Measurements from ENCODE around the gene TRIP11. TPM values are rescaled to one million over a fixed set of nuclear protein-coding genes. Genes with fewer than 3 reads are reported as not detected.
"Not testable (repeated sequence)": the region's sequence is repeated elsewhere in the genome, so short reads cannot be mapped to it uniquely, and the experiment has no call there.

The TRIP11 gene
- 8.8 and 12.4 TPM in 2 replicates for total RNA-seq (2014; rRNA removed; shearing (Covaris generic))

GRCh38 chr14:92039719-92040430 lies at the start of gene TRIP11:
Gene TRIP11 (minus strand): TSS chr14:92040059. CDS start chr14:92039685, 374 bp downstream.
- in situ Hi-C loops (cut with HindIII; ENCODE audit: low sequenced_read_pairs): no loop called here
- peak; percentile 92 for DNase-seq (ENCODE audit: low spot score)

- in situ Hi-C loops (cut with HindIII; ENCODE audit: low sequenced_read_pairs): no loop called here
- DNase-seq (ENCODE audit: low spot score): no peak
Observed at GRCh38 chr14:92088494-92088893, 48.6 kb upstream of the TRIP11 start.

GRCh38 chr14:92074555-92074954 lies 34.7 kb upstream of the TRIP11 start:
- DNase-seq (ENCODE audit: low spot score): no peak
- in situ Hi-C loops (cut with HindIII; ENCODE audit: low sequenced_read_pairs): no loop called here

GRCh38 chr14:92058006-92058917 lies 18.4 kb upstream of the TRIP11 start:
- no peak for DNase-seq (ENCODE audit: low spot score)
- in situ Hi-C loops (cut with HindIII; ENCODE audit: low sequenced_read_pairs): no loop called here

- in situ Hi-C loops (cut with HindIII; ENCODE audit: low sequenced_read_pairs): no loop called here
- DNase-seq (ENCODE audit: low spot score): no peak
Observed at GRCh38 chr14:92049781-92050180, 9.9 kb upstream of the TRIP11 start.

GRCh38 chr14:92049221-92049620 lies 9.4 kb upstream of the TRIP11 start:
- in situ Hi-C loops (cut with HindIII; ENCODE audit: low sequenced_read_pairs); DNase-seq (ENCODE audit: low spot score): not testable (repeated sequence)

- in situ Hi-C loops (cut with HindIII; ENCODE audit: low sequenced_read_pairs); DNase-seq (ENCODE audit: low spot score): not testable (repeated sequence)
Observed at GRCh38 chr14:92045904-92046303, 6.0 kb upstream of the TRIP11 start.

- in situ Hi-C loops (cut with HindIII; ENCODE audit: low sequenced_read_pairs); DNase-seq (ENCODE audit: low spot score): not testable (repeated sequence)
Observed at GRCh38 chr14:92041766-92042165, 1.9 kb upstream of the TRIP11 start.

GRCh38 chr14:92041203-92041602 lies 1.3 kb upstream of the TRIP11 start:
- DNase-seq (ENCODE audit: low spot score): no peak
- in situ Hi-C loops (cut with HindIII; ENCODE audit: low sequenced_read_pairs): no loop called here

GRCh38 chr14:92040431-92041051 lies 682 bp upstream of the TRIP11 start:
- in situ Hi-C loops (cut with HindIII; ENCODE audit: low sequenced_read_pairs): no loop called here
- peak; percentile 90 for DNase-seq (ENCODE audit: low spot score)

- peak; percentile 65 for DNase-seq (ENCODE audit: low spot score)
- in situ Hi-C loops (cut with HindIII; ENCODE audit: low sequenced_read_pairs): no loop called here
Observed at GRCh38 chr14:92039063-92039718, 668 bp downstream of the TRIP11 start.

GRCh38 chr14:92037989-92038388 lies 1.9 kb downstream of the TRIP11 start:
- in situ Hi-C loops (cut with HindIII; ENCODE audit: low sequenced_read_pairs): no loop called here
- no peak for DNase-seq (ENCODE audit: low spot score)

GRCh38 chr14:92035890-92036289 lies 4.0 kb downstream of the TRIP11 start:
- in situ Hi-C loops (cut with HindIII; ENCODE audit: low sequenced_read_pairs): no loop called here
- DNase-seq (ENCODE audit: low spot score): no peak

- no peak for DNase-seq (ENCODE audit: low spot score)
- in situ Hi-C loops (cut with HindIII; ENCODE audit: low sequenced_read_pairs): no loop called here
Observed at GRCh38 chr14:92033906-92034687, 5.8 kb downstream of the TRIP11 start.

GRCh38 chr14:92033433-92033832 lies 6.4 kb downstream of the TRIP11 start:
- in situ Hi-C loops (cut with HindIII; ENCODE audit: low sequenced_read_pairs): no loop called here
- no peak for DNase-seq (ENCODE audit: low spot score)

- in situ Hi-C loops (cut with HindIII; ENCODE audit: low sequenced_read_pairs): no loop called here
- DNase-seq (ENCODE audit: low spot score): no peak
Observed at GRCh38 chr14:92026548-92027190, 13.2 kb downstream of the TRIP11 start.

GRCh38 chr14:92022036-92022435 lies 17.8 kb downstream of the TRIP11 start:
- in situ Hi-C loops (cut with HindIII; ENCODE audit: low sequenced_read_pairs): no loop called here
- no peak for DNase-seq (ENCODE audit: low spot score)

GRCh38 chr14:92021523-92021922 lies 18.3 kb downstream of the TRIP11 start:
- no peak for DNase-seq (ENCODE audit: low spot score)
- in situ Hi-C loops (cut with HindIII; ENCODE audit: low sequenced_read_pairs): no loop called here
